GM10847 (cell line): ENCODE data around the gene DLGAP1.

Source experiments
- POLR2A ChIP-seq: IDR thresholded peaks from 2 replicates; pipeline ENCODE4 v1.6.1; 2011; ENCODE audit not compliant: insufficient read length; ENCODE audit errors: extremely low read depth

Gene DLGAP1

GRCh38 chr18:3773303-3773702 lies 681.8 kb downstream of the DLGAP1 start:
- TF ChIP-seq POLR2A, result no peak

GRCh38 chr18:3771121-3771971 lies 683.8 kb downstream of the DLGAP1 start:
- TF ChIP-seq POLR2A, result no peak

GRCh38 chr18:3761266-3761665 lies 693.8 kb downstream of the DLGAP1 start:
- TF ChIP-seq POLR2A, result no peak

- no peak for TF ChIP-seq POLR2A
These were observed 694.4 kb downstream of the DLGAP1 start for GRCh38 chr18:3760741-3761140.

- TF ChIP-seq POLR2A, result no peak
These were observed 696.0 kb downstream of the DLGAP1 start for GRCh38 chr18:3759099-3759498.

- TF ChIP-seq POLR2A, result no peak
These were observed 696.6 kb downstream of the DLGAP1 start for GRCh38 chr18:3758531-3758930.

GRCh38 chr18:3757361-3757760 lies 697.7 kb downstream of the DLGAP1 start:
- TF ChIP-seq POLR2A, result no peak

GRCh38 chr18:3753106-3753505 lies 702.0 kb downstream of the DLGAP1 start:
- TF ChIP-seq POLR2A, result no peak

- TF ChIP-seq POLR2A, result no peak
These were observed 707.0 kb downstream of the DLGAP1 start for GRCh38 chr18:3748086-3748485.

GRCh38 chr18:3747176-3747973 lies 707.7 kb downstream of the DLGAP1 start:
- TF ChIP-seq POLR2A, result no peak

- no peak for TF ChIP-seq POLR2A
These were observed 712.6 kb downstream of the DLGAP1 start for GRCh38 chr18:3742541-3742940.

- TF ChIP-seq POLR2A, result no peak
These were observed 713.8 kb downstream of the DLGAP1 start for GRCh38 chr18:3741333-3741732.

GRCh38 chr18:3728704-3729437 lies 726.2 kb downstream of the DLGAP1 start:
- no peak for TF ChIP-seq POLR2A

GRCh38 chr18:3727274-3727673 lies 727.8 kb downstream of the DLGAP1 start:
- TF ChIP-seq POLR2A, result no peak

- TF ChIP-seq POLR2A, result no peak
These were observed 728.7 kb downstream of the DLGAP1 start for GRCh38 chr18:3726238-3726951.
